HG02973 (cell line): ENCODE results near the gene PRKCB.
"Not testable (repeated sequence)": the region's sequence is repeated elsewhere in the genome, so short reads cannot be mapped to it uniquely, and the experiment has no call there.

ENCODE experiments used
- ATAC-seq: cut with Tn5 transposase; IDR thresholded peaks from one replicate; pipeline ENCODE4 v1.9.1; 2021; ENCODE audit warnings: moderate library complexity; ENCODE audit not compliant: unreplicated experiment

The PRKCB gene

GRCh38 chr16:24208710-24209109 is 372.9 kb downstream of the PRKCB start:
- ATAC-seq: no peak

GRCh38 chr16:24214992-24215391 is 379.2 kb downstream of the PRKCB start:
- ATAC-seq: no peak

- ATAC-seq: no peak
Measured at GRCh38 chr16:24216961-24217360, 381.2 kb downstream of the PRKCB start.

- no peak for ATAC-seq
Measured at GRCh38 chr16:24217461-24217860, 381.7 kb downstream of the PRKCB start.

GRCh38 chr16:24218299-24218698 is 382.5 kb downstream of the PRKCB start:
- ATAC-seq: no peak

GRCh38 chr16:24221219-24221618 is 385.4 kb downstream of the PRKCB start:
- no peak for ATAC-seq

GRCh38 chr16:24228514-24228913 is 392.7 kb downstream of the PRKCB start:
- ATAC-seq: no peak

GRCh38 chr16:24232936-24233335 is 397.2 kb downstream of the PRKCB start:
- no peak for ATAC-seq

- ATAC-seq: no peak
Measured at GRCh38 chr16:24234737-24235136, 399.0 kb downstream of the PRKCB start.

GRCh38 chr16:24235806-24236205 is 400.0 kb downstream of the PRKCB start:
- ATAC-seq: no peak

GRCh38 chr16:24238846-24239245 is 403.1 kb downstream of the PRKCB start:
- ATAC-seq: not testable (repeated sequence)

GRCh38 chr16:24246911-24247607 is 411.3 kb downstream of the PRKCB start:
- ATAC-seq: no peak

GRCh38 chr16:24253192-24253591 is 417.4 kb downstream of the PRKCB start:
- no peak for ATAC-seq

- ATAC-seq: no peak
Measured at GRCh38 chr16:24255456-24256371, 419.9 kb downstream of the PRKCB start, which contains the start of gene CACNG3. Gene CACNG3 (plus strand): TSS chr16:24256335. CDS start chr16:24256755, 420 bp downstream.

GRCh38 chr16:24257958-24258357 is 422.2 kb downstream of the PRKCB start:
- ATAC-seq: no peak

GRCh38 chr16:24258791-24259190 is 423.0 kb downstream of the PRKCB start:
- ATAC-seq: no peak

- ATAC-seq: no peak
Measured at GRCh38 chr16:24262816-24263215, 427.0 kb downstream of the PRKCB start.
